DMS114 treated with DMSO at 0.1 percent for 48 hours (cell line): Measurements from ENCODE around the gene TFF3.
"Not testable (repeated sequence)": the region's sequence is repeated elsewhere in the genome, so short reads cannot be mapped to it uniquely, and the experiment has no call there.

Source experiments
- DNase-seq: peaks from one replicate; lab custom pipeline; 2025; ENCODE audit not compliant: unreplicated experiment; lab: John Stamatoyannopoulos, UW

The TFF3 gene

GRCh38 chr21:42307106-42307505, 8.1 kb downstream of the TFF3 start:
- no peak for DNase-seq

GRCh38 chr21:42306366-42307035, 8.7 kb downstream of the TFF3 start:
- no peak for DNase-seq

GRCh38 chr21:42305707-42306147, 9.5 kb downstream of the TFF3 start:
- no peak for DNase-seq

GRCh38 chr21:42304556-42305454, 10.4 kb downstream of the TFF3 start:
- no peak for DNase-seq

GRCh38 chr21:42303443-42303842, 11.8 kb downstream of the TFF3 start:
- no peak for DNase-seq

- DNase-seq: no peak
Observed at GRCh38 chr21:42302794-42303193, 12.4 kb downstream of the TFF3 start.

GRCh38 chr21:42302076-42302650, 13.0 kb downstream of the TFF3 start:
- DNase-seq: no peak

- no peak for DNase-seq
Observed at GRCh38 chr21:42301371-42302075, 13.7 kb downstream of the TFF3 start.

- DNase-seq: no peak
Observed at GRCh38 chr21:42300956-42301355, 14.3 kb downstream of the TFF3 start.

GRCh38 chr21:42300045-42300583, 15.1 kb downstream of the TFF3 start:
- no peak for DNase-seq

- DNase-seq: no peak
Observed at GRCh38 chr21:42299324-42300044, 15.7 kb downstream of the TFF3 start.

GRCh38 chr21:42298657-42299056, 16.6 kb downstream of the TFF3 start:
- no peak for DNase-seq

- DNase-seq: no peak
Observed at GRCh38 chr21:42298237-42298636, 17.0 kb downstream of the TFF3 start.

GRCh38 chr21:42297377-42297776, 17.8 kb downstream of the TFF3 start:
- no peak for DNase-seq

- no peak for DNase-seq
Observed at GRCh38 chr21:42296501-42296900, 18.7 kb downstream of the TFF3 start.

GRCh38 chr21:42295845-42296244, 19.4 kb downstream of the TFF3 start:
- no peak for DNase-seq

GRCh38 chr21:42294273-42294880, 20.8 kb downstream of the TFF3 start:
- no peak for DNase-seq

- DNase-seq: no peak
Observed at GRCh38 chr21:42293649-42294272, 21.4 kb downstream of the TFF3 start.

GRCh38 chr21:42292563-42293142, 22.6 kb downstream of the TFF3 start:
- not testable (repeated sequence) for DNase-seq
